Muscle layer of duodenum (tissue), 2 donors: ENCODE data around the gene LSM7.

Experiments
- H3K27ac ChIP-seq: one replicate; pipeline ENCODE4 v1.7.0; 2013; ENCODE audit warnings: mild to moderate bottlenecking, low read length
- H3K27me3 ChIP-seq: one replicate; pipeline ENCODE4 v1.7.0; 2013; ENCODE audit warnings: low read depth, mild to moderate bottlenecking, control low read depth, low read length
- H3K36me3 ChIP-seq, 2 donors: one replicate each; pipeline ENCODE4 v1.7.0; 2013; ENCODE audit warnings: low read length in 2 of 2, control low read depth in 1 of 2, mild to moderate bottlenecking in 1 of 2; ENCODE audit not compliant: insufficient read depth in 2 of 2, control insufficient read depth in 1 of 2
- H3K4me1 ChIP-seq, 2 donors: one replicate each; pipeline ENCODE4 v1.7.0; 2013; ENCODE audit warnings: low read length in 2 of 2, mild to moderate bottlenecking in 2 of 2, control low read depth in 1 of 2, moderate library complexity in 1 of 2; ENCODE audit not compliant: insufficient read depth in 2 of 2, control insufficient read depth in 1 of 2
- H3K4me3 ChIP-seq, 2 donors: one replicate each; pipeline ENCODE4 v1.7.0; 2013; ENCODE audit warnings: low read length in 2 of 2, low read depth in 1 of 2, mild to moderate bottlenecking in 1 of 2
- H3K9me3 ChIP-seq, 2 donors: one replicate each; pipeline ENCODE4 v1.7.0; 2013; ENCODE audit warnings: low read length in 2 of 2, control low read depth in 1 of 2, mild to moderate bottlenecking in 1 of 2; ENCODE audit not compliant: control insufficient read depth in 1 of 2
- donor health status: healthy.

The LSM7 gene

GRCh38 chr19:2303211-2303798 is 25.1 kb downstream of the LSM7 start:
- H3K4me3 ChIP-seq, result no peak overlapping the region
- no peaks in the 10 kb centered on the region for H3K36me3 ChIP-seq
- no peak overlapping the region for H3K27ac ChIP-seq
- H3K27me3 ChIP-seq, result peaks cover 21% of the 10 kb centered on the region
- peaks cover 0 to 14% of the 10 kb centered on the region in 2 donors for H3K4me1 ChIP-seq
- no peaks in the 10 kb centered on the region for H3K9me3 ChIP-seq

GRCh38 chr19:2302319-2303210 is 25.8 kb downstream of the LSM7 start:
- no peaks in the 10 kb centered on the region for H3K9me3 ChIP-seq
- H3K4me3 ChIP-seq, result peak overlapping the region in 1 of 2 donors; percentile 32
- H3K36me3 ChIP-seq, result no peaks in the 10 kb centered on the region
- peaks cover 19% of the 10 kb centered on the region for H3K27me3 ChIP-seq
- peaks cover 0 to 10% of the 10 kb centered on the region in 2 donors for H3K4me1 ChIP-seq
- H3K27ac ChIP-seq, result no peak overlapping the region

GRCh38 chr19:2300533-2300932 is 27.9 kb downstream of the LSM7 start:
- Histone ChIP-seq H3K9me3 (no peaks in the 10 kb centered on the region), H3K36me3 (no peaks in the 10 kb centered on the region), H3K27ac (no peak overlapping the region), H3K4me3 (no peak overlapping the region), H3K4me1 (peaks cover 0 to 8% of the 10 kb centered on the region in 2 donors), H3K27me3 (peaks cover 3% of the 10 kb centered on the region)

GRCh38 chr19:2296141-2296540 is 32.2 kb downstream of the LSM7 start:
- Histone ChIP-seq H3K27me3 (peaks cover 4% of the 10 kb centered on the region), H3K4me3 (no peak overlapping the region), H3K4me1 (peaks cover 0 to 19% of the 10 kb centered on the region in 2 donors), H3K9me3 (no peaks in the 10 kb centered on the region), H3K36me3 (no peaks in the 10 kb centered on the region), H3K27ac (no peak overlapping the region)

GRCh38 chr19:2294687-2295335 is 33.6 kb downstream of the LSM7 start:
- H3K4me1 ChIP-seq, result peaks cover 0 to 32% of the 10 kb centered on the region in 2 donors
- no peak overlapping the region for H3K27ac ChIP-seq
- H3K36me3 ChIP-seq, result no peaks in the 10 kb centered on the region
- H3K4me3 ChIP-seq, result peak overlapping the region in 1 of 2 donors; percentile 40
- no peaks in the 10 kb centered on the region for H3K9me3 ChIP-seq
- H3K27me3 ChIP-seq, result peaks cover 10% of the 10 kb centered on the region

- no peaks in the 10 kb centered on the region for H3K9me3 ChIP-seq
- no peak overlapping the region for H3K27ac ChIP-seq
- peaks cover 18% of the 10 kb centered on the region for H3K27me3 ChIP-seq
- peaks cover 0 to 38% of the 10 kb centered on the region in 2 donors for H3K4me1 ChIP-seq
- peak overlapping the region in 1 of 2 donors; percentile 54 for H3K4me3 ChIP-seq
- H3K36me3 ChIP-seq, result no peaks in the 10 kb centered on the region
Measured at GRCh38 chr19:2291185-2291751, 37.1 kb downstream of the LSM7 start.

- Histone ChIP-seq H3K36me3 (no peaks in the 10 kb centered on the region), H3K27me3 (peaks cover 18% of the 10 kb centered on the region), H3K4me3 (peak overlapping the region; percentile 26 to 54), H3K4me1 (peaks cover 0 to 38% of the 10 kb centered on the region in 2 donors), H3K27ac (no peak overlapping the region), H3K9me3 (no peaks in the 10 kb centered on the region)
Measured at GRCh38 chr19:2290441-2291184, 37.8 kb downstream of the LSM7 start.

GRCh38 chr19:2289714-2290435 is 38.5 kb downstream of the LSM7 start:
- no peak overlapping the region for H3K27ac ChIP-seq

GRCh38 chr19:2288818-2289713 is 39.3 kb downstream of the LSM7 start:
- Histone ChIP-seq H3K9me3 (no peaks in the 10 kb centered on the region), H3K27ac (no peak overlapping the region), H3K4me1 (peaks cover 0 to 28% of the 10 kb centered on the region in 2 donors), H3K27me3 (peaks cover 18% of the 10 kb centered on the region), H3K4me3 (peak overlapping the region in 1 of 2 donors; percentile 54), H3K36me3 (no peaks in the 10 kb centered on the region)

More at GRCh38 chr19:2289714-2290435, 38.5 kb downstream of the LSM7 start:
- Histone ChIP-seq H3K36me3 (no peaks in the 10 kb centered on the region), H3K9me3 (no peaks in the 10 kb centered on the region), H3K4me3 (peak overlapping the region in 1 of 2 donors; percentile 54), H3K27me3 (peaks cover 18% of the 10 kb centered on the region), H3K4me1 (peaks cover 0 to 36% of the 10 kb centered on the region in 2 donors)
